NCI-H2081 (cell line): ENCODE data around the gene NRARP.
"Not testable (repeated sequence)": the region's sequence is repeated elsewhere in the genome, so short reads cannot be mapped to it uniquely, and the experiment has no call there.

Source experiments
- DNase-seq, 2 experiments: peaks; one replicate each; lab custom pipeline; 2025; lab: John Stamatoyannopoulos, UW

Gene NRARP

GRCh38 chr9:137276473-137277328 lies 25.4 kb downstream of the NRARP start:
- DNase-seq, result no peak

GRCh38 chr9:137275588-137276472 lies 26.2 kb downstream of the NRARP start:
- DNase-seq, result no peak

GRCh38 chr9:137275203-137275587 lies 26.9 kb downstream of the NRARP start:
- no peak for DNase-seq

GRCh38 chr9:137273611-137274320 lies 28.3 kb downstream of the NRARP start:
- DNase-seq, result peak; percentile 38 to 65

- no peak for DNase-seq
Observed at GRCh38 chr9:137273095-137273490, 29.0 kb downstream of the NRARP start.

- no peak for DNase-seq
Observed at GRCh38 chr9:137272241-137273094, 29.6 kb downstream of the NRARP start.

- no peak for DNase-seq
Observed at GRCh38 chr9:137271696-137272076, 30.4 kb downstream of the NRARP start.

GRCh38 chr9:137270929-137271695 lies 31.0 kb downstream of the NRARP start:
- no peak for DNase-seq

GRCh38 chr9:137269231-137269772 lies 32.8 kb downstream of the NRARP start:
- DNase-seq, result no peak

GRCh38 chr9:137268538-137269201 lies 33.4 kb downstream of the NRARP start:
- DNase-seq, result no peak

- DNase-seq, result no peak
Observed at GRCh38 chr9:137267933-137268355, 34.1 kb downstream of the NRARP start.

GRCh38 chr9:137266585-137267453 lies 35.3 kb downstream of the NRARP start:
- DNase-seq, result no peak

- no peak for DNase-seq
Observed at GRCh38 chr9:137266162-137266527, 35.9 kb downstream of the NRARP start.

- no peak for DNase-seq
Observed at GRCh38 chr9:137265496-137266161, 36.4 kb downstream of the NRARP start.

GRCh38 chr9:137264067-137264466 lies 38.0 kb downstream of the NRARP start:
- no peak for DNase-seq

GRCh38 chr9:137263506-137263905 lies 38.6 kb downstream of the NRARP start:
- DNase-seq, result no peak

GRCh38 chr9:137262909-137263285 lies 39.2 kb downstream of the NRARP start:
- DNase-seq, result no peak

- not testable (repeated sequence) for DNase-seq
Observed at GRCh38 chr9:137262173-137262908, 39.7 kb downstream of the NRARP start.
